ENCODE results near the gene RGL1.

GRCh38 chr1:183758913-183759312 is 46.0 kb upstream of the RGL1 start:
- TF ChIP-seq CTCF (IDR thresholded peaks at IDR 0.05), result no peak
- TF ChIP-seq POLR2A (IDR thresholded peaks at IDR 0.05), result no peak
